ENCODE results near the gene HNRNPLL.
"Not testable (repeated sequence)": the region's sequence is repeated elsewhere in the genome, so short reads cannot be mapped to it uniquely, and the experiment has no call there.

The HNRNPLL gene

GRCh38 chr2:38602732-38603401 is at the start of gene HNRNPLL:
Gene HNRNPLL (minus strand): TSS chr2:38602928. CDS start chr2:38602626, 302 bp downstream.
- Histone ChIP-seq H3K9ac (ENCODE audit: insufficient read length) (peak within 1 kb of the TSS; percentile 85), H3K9me3 (ENCODE audit: low read depth, low read length) (no peaks in the 10 kb centered on the region), H3K27ac (peak within 1 kb of the TSS; percentile 68), H3K4me3 (peak within 1 kb of the TSS; percentile 80), H3K36me3 (ENCODE audit: insufficient read depth, low read length) (no peaks in the 10 kb centered on the region)
- TF ChIP-seq EZH2 (IDR thresholded peaks at IDR 0.05) (no peak), FOXP2 (optimal IDR thresholded peaks at IDR 0.05; ENCODE audit: control extremely low read depth, extremely low read length, insufficient read depth) (peak; percentile 66), POLR2AphosphoS5 (IDR thresholded peaks at IDR 0.05; ENCODE audit: borderline replicate concordance, low read depth, low read length) (peak; percentile 92)
- DNase-seq (ENCODE audit: low read depth, low spot score), result no peak

GRCh38 chr2:38650717-38651116 is 48.0 kb upstream of the HNRNPLL start:
- DNase-seq (ENCODE audit: low read depth, low spot score), result no peak
- TF ChIP-seq FOXP2 (optimal IDR thresholded peaks at IDR 0.05; ENCODE audit: control extremely low read depth, extremely low read length, insufficient read depth) (no peak), POLR2AphosphoS5 (IDR thresholded peaks at IDR 0.05; ENCODE audit: borderline replicate concordance, low read depth, low read length) (no peak), EZH2 (IDR thresholded peaks at IDR 0.05) (no peak)
- Histone ChIP-seq H3K4me3 (no peak overlapping the region), H3K9ac (ENCODE audit: insufficient read length) (no peak overlapping the region), H3K36me3 (ENCODE audit: insufficient read depth, low read length) (no peaks in the 10 kb centered on the region), H3K27ac (no peak overlapping the region), H3K9me3 (ENCODE audit: low read depth, low read length) (no peaks in the 10 kb centered on the region)

GRCh38 chr2:38650012-38650411 is 47.3 kb upstream of the HNRNPLL start:
- no peak for DNase-seq (ENCODE audit: low read depth, low spot score)
- no peak overlapping the region for H3K4me3 ChIP-seq
- H3K27ac ChIP-seq, result no peak overlapping the region
- no peaks in the 10 kb centered on the region for H3K36me3 ChIP-seq (ENCODE audit: insufficient read depth, low read length)
- TF ChIP-seq FOXP2 (optimal IDR thresholded peaks at IDR 0.05; ENCODE audit: control extremely low read depth, extremely low read length, insufficient read depth) (no peak), EZH2 (IDR thresholded peaks at IDR 0.05) (no peak), POLR2AphosphoS5 (IDR thresholded peaks at IDR 0.05; ENCODE audit: borderline replicate concordance, low read depth, low read length) (no peak)
- H3K9me3 ChIP-seq (ENCODE audit: low read depth, low read length), result no peaks in the 10 kb centered on the region
- H3K9ac ChIP-seq (ENCODE audit: insufficient read length), result no peak overlapping the region

GRCh38 chr2:38649176-38649728 is 46.5 kb upstream of the HNRNPLL start:
- H3K4me3 ChIP-seq, result no peak overlapping the region
- DNase-seq (ENCODE audit: low read depth, low spot score), result no peak

GRCh38 chr2:38648107-38648761 is 45.5 kb upstream of the HNRNPLL start:
- no peak overlapping the region for H3K4me3 ChIP-seq
- TF ChIP-seq POLR2AphosphoS5 (IDR thresholded peaks at IDR 0.05; ENCODE audit: borderline replicate concordance, low read depth, low read length), result no peak
- TF ChIP-seq FOXP2 (optimal IDR thresholded peaks at IDR 0.05; ENCODE audit: control extremely low read depth, extremely low read length, insufficient read depth), result no peak
- TF ChIP-seq EZH2 (IDR thresholded peaks at IDR 0.05), result no peak
- H3K9ac ChIP-seq (ENCODE audit: insufficient read length), result no peak overlapping the region
- DNase-seq (ENCODE audit: low read depth, low spot score), result no peak
- no peaks in the 10 kb centered on the region for H3K36me3 ChIP-seq (ENCODE audit: insufficient read depth, low read length)
- no peak overlapping the region for H3K27ac ChIP-seq
- no peaks in the 10 kb centered on the region for H3K9me3 ChIP-seq (ENCODE audit: low read depth, low read length)

More at GRCh38 chr2:38649176-38649728, 46.5 kb upstream of the HNRNPLL start:
- Histone ChIP-seq H3K36me3 (ENCODE audit: insufficient read depth, low read length) (no peaks in the 10 kb centered on the region), H3K9me3 (ENCODE audit: low read depth, low read length) (no peaks in the 10 kb centered on the region), H3K9ac (ENCODE audit: insufficient read length) (no peak overlapping the region), H3K27ac (no peak overlapping the region)
- no peak for TF ChIP-seq EZH2 (IDR thresholded peaks at IDR 0.05)
- no peak for TF ChIP-seq FOXP2 (optimal IDR thresholded peaks at IDR 0.05; ENCODE audit: control extremely low read depth, extremely low read length, insufficient read depth)
- TF ChIP-seq POLR2AphosphoS5 (IDR thresholded peaks at IDR 0.05; ENCODE audit: borderline replicate concordance, low read depth, low read length), result no peak

- not testable (repeated sequence) for H3K27ac ChIP-seq; H3K4me3 ChIP-seq; DNase-seq (ENCODE audit: low read depth, low spot score); H3K36me3 ChIP-seq (ENCODE audit: insufficient read depth, low read length); H3K9me3 ChIP-seq (ENCODE audit: low read depth, low read length); H3K9ac ChIP-seq (ENCODE audit: insufficient read length)
Observed at GRCh38 chr2:38643683-38644511, 41.2 kb upstream of the HNRNPLL start.

GRCh38 chr2:38643021-38643671 is 40.4 kb upstream of the HNRNPLL start:
- no peaks in the 10 kb centered on the region for H3K9me3 ChIP-seq (ENCODE audit: low read depth, low read length)
- H3K4me3 ChIP-seq, result no peak overlapping the region
- no peak overlapping the region for H3K9ac ChIP-seq (ENCODE audit: insufficient read length)
- TF ChIP-seq FOXP2 (optimal IDR thresholded peaks at IDR 0.05; ENCODE audit: control extremely low read depth, extremely low read length, insufficient read depth) (no peak), POLR2AphosphoS5 (IDR thresholded peaks at IDR 0.05; ENCODE audit: borderline replicate concordance, low read depth, low read length) (no peak), EZH2 (IDR thresholded peaks at IDR 0.05) (no peak)
- no peak overlapping the region for H3K27ac ChIP-seq
- no peak for DNase-seq (ENCODE audit: low read depth, low spot score)
- H3K36me3 ChIP-seq (ENCODE audit: insufficient read depth, low read length), result no peaks in the 10 kb centered on the region

GRCh38 chr2:38642373-38643017 is 39.8 kb upstream of the HNRNPLL start:
- not testable (repeated sequence) for H3K36me3 ChIP-seq (ENCODE audit: insufficient read depth, low read length); DNase-seq (ENCODE audit: low read depth, low spot score); H3K9ac ChIP-seq (ENCODE audit: insufficient read length); H3K9me3 ChIP-seq (ENCODE audit: low read depth, low read length); H3K4me3 ChIP-seq; H3K27ac ChIP-seq

Measured in SK-N-MC (cell line).